ENCODE data around the gene SLAMF6. TPM values are rescaled to one million over a fixed set of nuclear protein-coding genes. Genes with fewer than 3 reads are reported as not detected.
"Not testable (repeated sequence)": the region's sequence is repeated elsewhere in the genome, so short reads cannot be mapped to it uniquely, and the experiment has no call there.

SLAMF6 gene
- total and polyA plus RNA-seq, 4 donors, result 1.2 to 1.5 (median 1.5) TPM; not detected in 1

GRCh38 chr1:160521554-160521953 is 1.5 kb downstream of the SLAMF6 start:
- no peak for ATAC-seq (ENCODE audit: low FRiP score)
- no peaks in the 10 kb centered on the region for H3K27me3 ChIP-seq (ENCODE audit: control insufficient read depth in 1 of 2, insufficient read depth in 2 of 2, low read length in 1 of 2)
- no peaks in the 10 kb centered on the region for H3K9me3 ChIP-seq (ENCODE audit: control insufficient read depth, low read length)
- H3K27ac ChIP-seq (ENCODE audit: low read depth in 1 of 2, low read length in 2 of 2), result no peak overlapping the region
- H3K36me3 ChIP-seq (ENCODE audit: control insufficient read depth in 1 of 2, insufficient read depth in 2 of 2, low read length in 1 of 2), result no peaks in the 10 kb centered on the region
- no peak overlapping the region for H3K4me3 ChIP-seq (ENCODE audit: low read length in 2 of 2)
- intact Hi-C loops (cut with DNase I), result no loop called here
- peaks cover 0 to 2% of the 10 kb centered on the region in 2 donors for H3K4me1 ChIP-seq (ENCODE audit: control insufficient read depth in 1 of 2, insufficient read depth in 2 of 2, low read length in 2 of 2)
- no peak for DNase-seq
- WGBS, 2 donors, result 55 to 58% methylated on average over 2 of the region's 2 CpGs

GRCh38 chr1:160520999-160521398 is 2.1 kb downstream of the SLAMF6 start:
- intact Hi-C loops (cut with DNase I), result no loop called here
- ATAC-seq (ENCODE audit: low FRiP score), result no peak
- Histone ChIP-seq H3K4me3 (ENCODE audit: low read length in 2 of 2) (no peak overlapping the region), H3K4me1 (ENCODE audit: control insufficient read depth in 1 of 2, insufficient read depth in 2 of 2, low read length in 2 of 2) (peaks cover 0 to 2% of the 10 kb centered on the region in 2 donors), H3K9me3 (ENCODE audit: control insufficient read depth, low read length) (no peaks in the 10 kb centered on the region), H3K27ac (ENCODE audit: low read depth in 1 of 2, low read length in 2 of 2) (no peak overlapping the region), H3K27me3 (ENCODE audit: control insufficient read depth in 1 of 2, insufficient read depth in 2 of 2, low read length in 1 of 2) (no peaks in the 10 kb centered on the region), H3K36me3 (ENCODE audit: control insufficient read depth in 1 of 2, insufficient read depth in 2 of 2, low read length in 1 of 2) (no peaks in the 10 kb centered on the region)
- DNase-seq, result no peak
- 47 to 48% methylated on average over 3 of the region's 3 CpGs for WGBS, 2 donors

GRCh38 chr1:160520582-160520981 is 2.5 kb downstream of the SLAMF6 start:
- Histone ChIP-seq H3K27ac (ENCODE audit: low read depth in 1 of 2, low read length in 2 of 2) (no peak overlapping the region), H3K27me3 (ENCODE audit: control insufficient read depth in 1 of 2, insufficient read depth in 2 of 2, low read length in 1 of 2) (no peaks in the 10 kb centered on the region), H3K4me3 (ENCODE audit: low read length in 2 of 2) (no peak overlapping the region), H3K9me3 (ENCODE audit: control insufficient read depth, low read length) (no peaks in the 10 kb centered on the region), H3K4me1 (ENCODE audit: control insufficient read depth in 1 of 2, insufficient read depth in 2 of 2, low read length in 2 of 2) (peaks cover 0 to 2% of the 10 kb centered on the region in 2 donors), H3K36me3 (ENCODE audit: control insufficient read depth in 1 of 2, insufficient read depth in 2 of 2, low read length in 1 of 2) (no peaks in the 10 kb centered on the region)
- intact Hi-C loops (cut with DNase I), result no loop called here
- DNase-seq (no peak), ATAC-seq (ENCODE audit: low FRiP score) (no peak)
- 15 to 28% methylated on average over 2 of the region's 2 CpGs for WGBS, 2 donors

GRCh38 chr1:160519642-160520435 is 3.2 kb downstream of the SLAMF6 start:
- DNase-seq (no peak), ATAC-seq (ENCODE audit: low FRiP score) (no peak)
- Histone ChIP-seq H3K9me3 (ENCODE audit: control insufficient read depth, low read length) (no peaks in the 10 kb centered on the region), H3K27ac (ENCODE audit: low read depth in 1 of 2, low read length in 2 of 2) (no peak overlapping the region), H3K36me3 (ENCODE audit: control insufficient read depth in 1 of 2, insufficient read depth in 2 of 2, low read length in 1 of 2) (no peaks in the 10 kb centered on the region), H3K4me1 (ENCODE audit: control insufficient read depth in 1 of 2, insufficient read depth in 2 of 2, low read length in 2 of 2) (peaks cover 0 to 2% of the 10 kb centered on the region in 2 donors), H3K4me3 (ENCODE audit: low read length in 2 of 2) (no peak overlapping the region), H3K27me3 (ENCODE audit: control insufficient read depth in 1 of 2, insufficient read depth in 2 of 2, low read length in 1 of 2) (no peaks in the 10 kb centered on the region)
- intact Hi-C loops (cut with DNase I), result no loop called here
- WGBS, 2 donors, result 39 to 40% methylated on average over 5 of the region's 5 CpGs

GRCh38 chr1:160517519-160517918 is 5.5 kb downstream of the SLAMF6 start:
- WGBS, 2 donors, result 44 to 45% methylated on average over 2 of the region's 2 CpGs
- H3K4me1 ChIP-seq (ENCODE audit: control insufficient read depth in 1 of 2, insufficient read depth in 2 of 2, low read length in 2 of 2); H3K9me3 ChIP-seq (ENCODE audit: control insufficient read depth, low read length); H3K4me3 ChIP-seq (ENCODE audit: low read length in 2 of 2); H3K36me3 ChIP-seq (ENCODE audit: control insufficient read depth in 1 of 2, insufficient read depth in 2 of 2, low read length in 1 of 2); ATAC-seq (ENCODE audit: low FRiP score); H3K27ac ChIP-seq (ENCODE audit: low read depth in 1 of 2, low read length in 2 of 2); H3K27me3 ChIP-seq (ENCODE audit: control insufficient read depth in 1 of 2, insufficient read depth in 2 of 2, low read length in 1 of 2); DNase-seq; intact Hi-C loops (cut with DNase I): not testable (repeated sequence)

- ATAC-seq (ENCODE audit: low FRiP score); H3K4me3 ChIP-seq (ENCODE audit: low read length in 2 of 2); H3K27me3 ChIP-seq (ENCODE audit: control insufficient read depth in 1 of 2, insufficient read depth in 2 of 2, low read length in 1 of 2); intact Hi-C loops (cut with DNase I); H3K4me1 ChIP-seq (ENCODE audit: control insufficient read depth in 1 of 2, insufficient read depth in 2 of 2, low read length in 2 of 2); DNase-seq; H3K36me3 ChIP-seq (ENCODE audit: control insufficient read depth in 1 of 2, insufficient read depth in 2 of 2, low read length in 1 of 2); H3K9me3 ChIP-seq (ENCODE audit: control insufficient read depth, low read length); H3K27ac ChIP-seq (ENCODE audit: low read depth in 1 of 2, low read length in 2 of 2): not testable (repeated sequence)
- 59 to 64% methylated on average over 1 of the region's 1 CpG for WGBS, 2 donors
These were observed 7.1 kb downstream of the SLAMF6 start for GRCh38 chr1:160515908-160516307.

GRCh38 chr1:160504651-160505050 is 18.4 kb downstream of the SLAMF6 start:
- whole genome bisulfite sequencing, 2 donors, result 80 to 81% methylated on average over 2 of the region's 2 CpGs
- DNase-seq (no peak), ATAC-seq (ENCODE audit: low FRiP score) (no peak)
- H3K27ac ChIP-seq (ENCODE audit: low read depth in 1 of 2, low read length in 2 of 2), result no peak overlapping the region
- H3K9me3 ChIP-seq (ENCODE audit: control insufficient read depth, low read length), result no peaks in the 10 kb centered on the region
- no peaks in the 10 kb centered on the region for H3K36me3 ChIP-seq (ENCODE audit: control insufficient read depth in 1 of 2, insufficient read depth in 2 of 2, low read length in 1 of 2)
- H3K4me1 ChIP-seq (ENCODE audit: control insufficient read depth in 1 of 2, insufficient read depth in 2 of 2, low read length in 2 of 2), result no peaks in the 10 kb centered on the region
- intact Hi-C loops (cut with DNase I), result no loop called here
- no peaks in the 10 kb centered on the region for H3K27me3 ChIP-seq (ENCODE audit: control insufficient read depth in 1 of 2, insufficient read depth in 2 of 2, low read length in 1 of 2)
- no peak overlapping the region for H3K4me3 ChIP-seq (ENCODE audit: low read length in 2 of 2)

- H3K9me3 ChIP-seq (ENCODE audit: control insufficient read depth, low read length), result no peaks in the 10 kb centered on the region
- no peaks in the 10 kb centered on the region for H3K4me1 ChIP-seq (ENCODE audit: control insufficient read depth in 1 of 2, insufficient read depth in 2 of 2, low read length in 2 of 2)
- 87 to 89% methylated on average over 6 of the region's 6 CpGs for WGBS, 2 donors
- H3K4me3 ChIP-seq (ENCODE audit: low read length in 2 of 2), result no peak overlapping the region
- no peak for ATAC-seq (ENCODE audit: low FRiP score)
- intact Hi-C loops (cut with DNase I), result no loop called here
- no peak for DNase-seq
- no peaks in the 10 kb centered on the region for H3K36me3 ChIP-seq (ENCODE audit: control insufficient read depth in 1 of 2, insufficient read depth in 2 of 2, low read length in 1 of 2)
- H3K27me3 ChIP-seq (ENCODE audit: control insufficient read depth in 1 of 2, insufficient read depth in 2 of 2, low read length in 1 of 2), result no peaks in the 10 kb centered on the region
- no peak overlapping the region for H3K27ac ChIP-seq (ENCODE audit: low read depth in 1 of 2, low read length in 2 of 2)
These were observed 20.0 kb downstream of the SLAMF6 start for GRCh38 chr1:160503087-160503486.

- Histone ChIP-seq H3K4me3 (ENCODE audit: low read length in 2 of 2) (no peak overlapping the region), H3K4me1 (ENCODE audit: control insufficient read depth in 1 of 2, insufficient read depth in 2 of 2, low read length in 2 of 2) (no peaks in the 10 kb centered on the region), H3K36me3 (ENCODE audit: control insufficient read depth in 1 of 2, insufficient read depth in 2 of 2, low read length in 1 of 2) (no peaks in the 10 kb centered on the region), H3K27me3 (ENCODE audit: control insufficient read depth in 1 of 2, insufficient read depth in 2 of 2, low read length in 1 of 2) (no peaks in the 10 kb centered on the region), H3K27ac (ENCODE audit: low read depth in 1 of 2, low read length in 2 of 2) (no peak overlapping the region), H3K9me3 (ENCODE audit: control insufficient read depth, low read length) (no peaks in the 10 kb centered on the region)
- ATAC-seq (ENCODE audit: low FRiP score) (no peak), DNase-seq (no peak)
- WGBS, 2 donors, result 35 to 39% methylated on average over 1 of the region's 1 CpG
- intact Hi-C loops (cut with DNase I), result no loop called here
These were observed 22.6 kb downstream of the SLAMF6 start for GRCh38 chr1:160500321-160500990.

Data from aorta (tissue), 5 donors.